ENCODE measurements around the gene SIPA1. TPM values are rescaled to one million over a fixed set of nuclear protein-coding genes. Genes with fewer than 3 reads are reported as not detected.

SIPA1 gene
- total and polyA plus RNA-seq, 4 donors = 15.4 to 34.9 (median 22.8) TPM

- H3K4me1 ChIP-seq (ENCODE audit: control insufficient read depth in 4 of 4, insufficient read depth in 4 of 4, low read length in 3 of 4) = no peaks in the 10 kb centered on the region
- no peak overlapping the region for H3K4me3 ChIP-seq (ENCODE audit: low read depth in 1 of 3, low read length in 3 of 3)
- no peak for DNase-seq (ENCODE audit: low spot score)
- H3K9ac ChIP-seq (ENCODE audit: low read depth in 1 of 2, low read length in 2 of 2) = no peak overlapping the region
- H3K27me3 ChIP-seq (ENCODE audit: control insufficient read depth in 4 of 4, insufficient read depth in 4 of 4, low read length in 3 of 4) = no peaks in the 10 kb centered on the region
- no peak overlapping the region for H3K27ac ChIP-seq (ENCODE audit: low read depth in 1 of 2, low read length in 2 of 2)
- H3K36me3 ChIP-seq (ENCODE audit: control insufficient read depth in 4 of 4, insufficient read depth in 3 of 4, low read depth in 1 of 4, low read length in 3 of 4) = peaks cover 0 to 46% (median 21%) of the 10 kb centered on the region in 4 donors
- no peak for TF ChIP-seq TAF1 (conservative IDR thresholded peaks at IDR 0.05)
- no peak for TF ChIP-seq GABPA (IDR thresholded peaks at IDR 0.05 in 1 of 2, conservative IDR thresholded peaks at IDR 0.05 in 1 of 2)
- no peak for TF ChIP-seq ZBTB33 (IDR thresholded peaks at IDR 0.05)
- TF ChIP-seq CTCF (IDR thresholded peaks at IDR 0.05; ENCODE audit: low read depth, low read length, missing input control) = no peak
- TF ChIP-seq RXRA (IDR thresholded peaks at IDR 0.05) = no peak
- TF ChIP-seq ATF3 (IDR thresholded peaks at IDR 0.05) = no peak
- TF ChIP-seq SP1 (IDR thresholded peaks at IDR 0.05) = no peak
- TF ChIP-seq YY1 (IDR thresholded peaks at IDR 0.05) = no peak
- TF ChIP-seq HNF4A (conservative IDR thresholded peaks at IDR 0.05) = no peak
- TF ChIP-seq NR2F2 (IDR thresholded peaks at IDR 0.05) = no peak
- TF ChIP-seq JUND (IDR thresholded peaks at IDR 0.05) = no peak
- no peak for TF ChIP-seq FOXA1 (IDR thresholded peaks at IDR 0.05)
- no peak for TF ChIP-seq HNF4G (IDR thresholded peaks at IDR 0.05)
- no peak for TF ChIP-seq REST (IDR thresholded peaks at IDR 0.05)
- no peak for TF ChIP-seq RAD21 (IDR thresholded peaks at IDR 0.05)
- no peak for TF ChIP-seq MAX (IDR thresholded peaks at IDR 0.05)
- TF ChIP-seq FOXA2 (IDR thresholded peaks at IDR 0.05) = no peak
- 93% methylated on average over 49 of the region's 49 CpGs for WGBS
- no peaks in the 10 kb centered on the region for H3K9me3 ChIP-seq (ENCODE audit: control insufficient read depth in 4 of 4, low read length in 3 of 4)
Measured at GRCh38 chr11:65599216-65599954, 38.5 kb upstream of the SIPA1 start.

All from liver (tissue), 9 donors.